GM18909 (cell line): ENCODE measurements around the gene DHX16.

ENCODE experiments used
- ATAC-seq: cut with Tn5 transposase; IDR thresholded peaks from one replicate; pipeline ENCODE4 v1.9.1; 2021; ENCODE audit warnings: mild to moderate bottlenecking; ENCODE audit not compliant: unreplicated experiment, poor library complexity

Gene DHX16

DNA sequence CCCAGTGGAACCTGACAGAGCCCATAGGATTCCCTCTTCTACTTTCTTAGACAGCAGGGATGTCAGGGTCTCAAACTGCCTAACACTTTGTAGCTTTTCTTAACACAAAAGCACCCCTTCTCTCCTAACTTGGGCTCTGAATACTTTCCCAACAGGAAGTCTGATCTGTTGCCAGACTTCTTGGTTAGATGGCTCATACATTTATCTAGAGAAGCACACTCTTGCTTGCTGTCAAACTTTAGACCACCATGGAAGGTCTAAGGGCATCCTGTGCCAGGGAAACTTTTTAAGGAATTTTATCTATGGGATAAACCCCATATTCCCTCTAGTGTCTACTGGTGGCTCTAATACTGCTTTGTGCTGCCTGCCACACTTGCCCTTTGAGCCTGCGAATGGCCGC lies 29.1 kb downstream of the DHX16 start:
- no peak for ATAC-seq

DNA sequence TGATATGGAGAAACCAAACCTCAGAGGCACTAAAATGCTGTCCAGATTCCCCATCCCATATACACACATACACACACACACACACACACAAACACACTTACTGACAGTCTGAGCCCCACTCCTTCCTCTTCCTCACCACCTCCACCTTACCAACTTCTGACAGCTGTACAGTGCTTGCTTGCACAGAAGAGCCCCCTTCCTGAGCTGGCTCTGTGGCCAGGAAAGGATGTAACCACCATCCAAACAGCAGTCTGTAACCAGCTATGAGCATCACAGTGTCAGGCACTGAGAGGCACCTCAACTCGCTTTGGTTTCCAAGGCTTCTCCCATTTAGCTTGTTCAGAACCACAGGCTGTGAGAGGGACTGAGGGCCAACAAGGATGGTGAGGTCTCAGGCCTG lies 31.8 kb downstream of the DHX16 start:
- ATAC-seq: no peak

DNA sequence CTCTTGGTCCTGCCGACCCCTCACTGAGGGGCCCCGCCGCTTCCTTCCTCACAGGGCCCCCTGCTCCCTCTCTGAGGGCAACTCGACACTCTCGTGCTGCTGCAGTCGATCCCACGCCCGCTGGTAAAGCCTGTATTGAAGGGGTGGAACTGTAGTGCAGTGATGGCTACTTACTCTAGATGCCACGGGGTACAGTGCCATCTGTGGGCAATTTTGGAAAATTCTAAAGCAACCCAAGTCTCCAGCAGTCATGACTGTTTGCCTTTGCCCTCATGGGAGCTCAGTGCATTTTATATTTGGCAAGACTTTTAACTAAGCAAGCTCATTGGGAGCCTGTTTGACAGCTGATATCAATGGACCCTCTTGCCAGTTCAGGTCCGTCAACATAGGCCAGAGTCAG lies 32.3 kb downstream of the DHX16 start:
- ATAC-seq: no peak

DNA sequence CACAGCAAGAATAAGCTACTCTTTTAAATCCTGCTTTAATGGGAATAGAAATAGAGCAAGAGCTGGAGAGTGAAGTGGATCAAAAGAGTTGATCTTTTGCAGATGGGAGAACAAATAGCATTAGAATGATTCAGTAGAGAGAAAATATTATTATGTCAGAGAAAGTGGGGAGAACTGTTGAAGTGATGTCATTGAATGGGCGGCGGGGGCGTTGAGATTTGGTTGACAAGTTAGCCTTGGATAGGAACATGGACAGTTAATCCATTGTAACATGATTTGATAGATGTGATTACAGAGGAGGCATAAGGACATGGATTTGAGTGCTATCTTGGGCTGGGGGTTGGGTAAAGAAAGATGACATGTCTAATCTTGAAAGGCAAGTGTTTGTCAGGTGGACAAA lies 37.0 kb downstream of the DHX16 start:
- no peak for ATAC-seq

DNA sequence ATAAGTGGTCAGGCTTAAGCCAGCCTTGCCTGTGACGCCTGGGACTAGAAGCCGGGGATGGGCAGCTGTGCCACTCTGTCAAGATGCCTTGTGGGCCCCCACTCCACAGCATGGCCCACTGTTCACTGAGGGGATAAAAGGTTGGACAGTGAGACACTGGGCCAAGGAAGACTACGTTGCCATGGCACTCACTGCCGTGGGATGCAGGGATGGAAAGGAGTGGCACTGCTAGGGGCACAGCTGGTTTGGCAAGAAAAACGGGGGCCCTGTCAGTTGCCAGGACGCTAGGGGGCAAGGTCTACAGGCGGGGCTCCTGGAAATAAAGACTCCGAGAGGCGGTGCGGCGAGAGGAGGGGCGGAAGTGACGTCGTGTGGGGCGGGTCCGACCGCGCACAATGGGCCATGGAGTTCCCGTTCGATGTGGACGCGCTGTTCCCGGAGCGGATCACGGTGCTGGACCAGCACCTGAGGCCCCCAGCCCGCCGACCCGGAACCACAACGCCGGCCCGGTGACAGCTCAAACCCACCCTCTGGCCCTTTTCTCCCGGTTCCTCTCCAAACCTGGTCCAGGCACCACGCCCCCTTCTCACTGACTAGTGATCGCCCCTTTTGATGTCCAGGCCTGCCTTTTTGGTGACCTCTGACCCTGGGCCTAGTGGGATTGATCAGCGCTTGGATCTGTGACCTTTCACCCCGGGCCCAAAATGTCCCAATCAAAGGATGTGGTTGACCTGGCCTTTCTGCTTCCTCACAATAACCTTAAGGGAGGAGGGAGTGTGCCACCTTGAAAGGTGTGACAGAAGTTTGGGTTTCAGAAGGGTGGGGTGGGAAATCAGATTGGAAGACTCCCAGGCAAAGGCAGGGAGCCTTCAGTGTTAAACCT lies 46.1 kb downstream of the DHX16 start, which contains the start of gene ATAT1:
Gene ATAT1, plus strand, starts transcription at position 391 of the 883 bp plus-strand sequence.
- ATAC-seq: peak; percentile 79

DNA sequence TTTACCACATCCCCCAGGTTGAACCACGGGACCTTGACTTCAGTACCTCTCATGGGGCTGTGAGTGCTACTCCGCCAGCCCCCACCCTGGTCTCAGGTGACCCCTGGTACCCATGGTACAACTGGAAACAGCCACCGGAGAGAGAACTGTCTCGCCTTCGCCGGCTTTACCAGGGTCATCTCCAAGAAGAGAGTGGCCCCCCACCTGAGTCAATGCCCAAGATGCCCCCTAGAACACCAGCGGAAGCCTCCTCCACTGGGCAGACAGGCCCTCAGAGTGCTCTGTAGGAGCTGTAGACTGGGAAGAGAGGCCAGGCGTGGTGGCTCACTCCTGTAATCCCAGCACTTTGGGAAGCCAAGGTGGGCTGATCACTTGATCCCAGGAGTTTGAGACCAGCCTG lies 47.3 kb downstream of the DHX16 start:
- no peak for ATAC-seq

DNA sequence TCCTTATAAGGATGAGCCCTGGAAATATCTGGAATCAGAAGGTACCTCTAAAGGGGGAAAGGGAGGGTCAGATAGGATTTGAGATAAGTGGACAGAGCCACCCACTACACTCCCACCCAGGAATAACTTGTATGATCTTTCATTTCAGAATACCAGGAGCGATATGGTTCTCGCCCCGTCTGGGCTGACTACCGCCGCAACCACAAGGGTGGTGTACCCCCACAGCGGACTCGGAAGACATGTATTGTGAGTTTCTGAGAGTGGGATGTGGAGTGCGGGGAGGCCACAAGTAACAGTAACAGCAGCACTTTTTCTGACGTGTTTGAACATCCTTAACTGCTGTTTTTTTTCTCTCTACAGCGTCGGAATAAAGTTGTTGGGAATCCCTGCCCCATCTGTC lies 53.2 kb downstream of the DHX16 start:
- ATAC-seq: no peak

DNA sequence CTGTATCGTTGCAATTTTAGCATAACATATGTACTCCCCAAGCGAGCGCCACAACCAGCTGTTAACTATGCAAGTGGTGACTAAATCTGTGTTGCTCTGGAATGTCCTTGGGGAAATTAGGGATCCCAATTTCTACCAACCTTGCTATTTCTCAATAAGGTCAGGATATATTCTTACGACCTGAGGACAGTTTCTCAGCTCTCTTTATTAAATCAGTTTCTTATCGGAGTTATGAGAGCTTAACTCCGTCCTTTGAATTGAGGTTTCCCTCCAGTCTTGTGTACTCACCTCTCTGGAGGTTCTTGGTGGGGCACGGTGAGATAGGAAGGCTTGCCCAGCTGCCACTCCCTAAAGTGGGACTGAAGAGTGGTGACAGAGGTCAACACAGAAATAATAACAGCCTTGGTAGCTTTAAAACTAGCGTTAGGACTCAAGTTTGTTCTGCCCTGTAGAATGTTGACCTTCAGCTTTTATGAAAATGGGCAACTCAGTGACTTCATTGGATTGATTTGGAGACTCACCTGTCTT lies 54.5 kb downstream of the DHX16 start:
- no peak for ATAC-seq

DNA sequence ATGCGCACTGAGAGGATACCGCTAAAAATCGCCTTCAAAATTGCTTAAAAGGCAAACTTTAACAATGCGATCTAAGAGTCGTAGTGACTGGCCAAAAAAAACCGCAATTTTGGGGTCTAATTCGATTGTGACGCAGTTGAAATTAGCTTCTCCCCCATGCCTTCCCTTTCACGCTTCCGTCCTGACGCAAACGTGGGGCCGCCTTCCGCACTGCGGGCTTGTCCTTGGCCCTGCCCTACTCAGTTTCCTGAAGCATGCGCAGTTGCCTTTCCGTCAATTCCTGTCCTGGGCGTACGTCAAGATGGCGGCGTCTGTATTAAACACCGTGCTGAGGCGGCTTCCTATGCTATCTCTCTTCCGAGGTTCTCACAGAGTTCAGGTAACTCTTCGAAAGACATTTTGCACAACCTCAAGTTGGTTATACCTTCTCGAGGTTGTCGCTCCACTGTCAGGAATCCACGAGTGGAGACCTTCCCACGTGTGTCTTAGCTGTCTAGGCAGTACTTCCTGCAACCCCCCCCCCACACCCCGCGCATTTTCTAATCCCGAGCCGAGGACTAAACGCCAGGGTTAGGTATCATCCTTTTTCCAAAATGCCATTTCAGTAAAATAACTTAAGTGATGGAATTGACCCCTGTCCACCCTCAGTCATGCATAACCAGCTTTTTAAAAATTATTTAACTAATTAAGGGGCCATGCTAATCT lies 55.1 kb downstream of the DHX16 start, which contains the start of gene MRPS18B:
Gene MRPS18B, plus strand, starts transcription at position 276 of the 705 bp plus-strand sequence. Its CDS starts 26 bp downstream, at position 302.
- peak; percentile 74 for ATAC-seq

DNA sequence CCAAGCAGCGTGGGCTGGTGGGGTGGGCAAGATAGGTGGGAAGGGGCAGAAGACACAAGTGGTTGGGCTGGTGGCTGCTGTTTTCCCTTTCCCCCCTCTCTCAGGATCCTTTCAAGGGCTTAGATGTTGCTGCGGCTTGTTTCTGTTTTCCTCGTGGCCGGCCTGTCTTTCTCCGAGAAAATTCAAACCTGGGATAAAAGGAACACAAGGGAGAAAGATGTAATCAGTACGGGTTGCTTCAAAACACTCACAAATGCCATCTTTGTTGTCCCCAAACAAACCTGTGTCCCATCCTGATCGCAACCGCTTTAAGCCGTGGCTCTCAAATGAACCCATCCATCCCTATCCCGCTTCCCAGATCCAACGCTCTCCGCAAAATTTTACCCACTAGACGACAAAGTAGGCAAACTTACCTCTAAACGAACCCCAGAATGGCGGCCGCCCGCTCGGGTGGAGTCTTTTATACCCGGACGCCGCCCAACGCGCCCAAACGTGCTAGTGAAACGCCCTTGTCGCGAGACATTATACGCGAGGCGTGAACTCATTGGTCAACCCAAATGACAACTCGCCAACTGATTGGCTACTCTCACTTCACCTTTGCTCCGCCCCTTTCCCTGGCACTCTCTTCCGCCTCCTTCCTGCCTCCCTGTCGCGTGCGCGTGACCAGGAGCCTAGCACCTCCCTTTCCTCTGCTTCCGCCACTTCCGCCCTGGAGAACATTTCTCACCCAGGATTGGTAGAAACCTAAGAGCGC lies 55.8 kb downstream of the DHX16 start, which contains the start of gene PPP1R10:
Gene PPP1R10, minus strand, starts transcription at position 433 of the 754 bp plus-strand sequence. CDS start 7,299 bp downstream, outside the sequence.
- ATAC-seq: peak; percentile 84

DNA sequence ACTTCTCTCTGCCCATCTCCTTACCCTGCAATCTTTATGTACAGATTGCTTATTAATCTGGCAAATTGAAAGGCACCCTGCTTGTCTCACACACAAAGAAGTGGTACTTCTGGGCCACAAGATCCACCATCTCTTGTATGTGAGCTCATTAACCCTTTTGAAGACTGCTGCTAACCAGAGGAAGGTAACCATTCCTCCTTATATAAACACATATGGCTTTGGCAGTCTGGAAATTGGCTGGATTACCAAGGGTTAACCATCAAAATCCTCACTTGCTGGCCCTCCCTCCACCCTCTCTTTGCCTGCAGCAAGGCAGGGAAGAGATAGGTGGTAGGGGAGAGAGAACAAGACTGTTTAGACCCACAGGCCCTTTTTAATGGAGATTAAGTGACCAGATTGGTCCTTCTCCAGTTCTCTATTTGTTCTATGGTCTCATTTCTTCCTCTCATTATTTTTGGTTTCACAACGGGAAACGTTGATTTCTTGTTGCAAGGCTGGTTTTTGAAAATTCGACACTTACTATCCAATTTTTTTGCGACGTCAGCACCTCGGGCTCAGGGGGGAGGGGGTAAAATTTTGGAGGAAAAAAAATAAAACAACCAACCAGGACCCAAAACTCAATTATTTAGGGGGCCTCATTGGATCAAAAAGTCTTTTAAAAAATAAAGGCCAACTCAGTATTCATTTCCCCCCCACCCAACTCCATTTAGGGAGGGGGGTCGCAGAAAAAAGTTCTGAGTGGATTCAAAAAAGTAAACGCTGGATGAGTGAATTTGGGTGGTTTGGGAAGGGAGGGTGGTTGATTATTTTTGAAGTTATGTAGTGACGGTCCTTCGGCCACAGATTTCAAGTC lies 56.6 kb downstream of the DHX16 start:
- no peak for ATAC-seq

DNA sequence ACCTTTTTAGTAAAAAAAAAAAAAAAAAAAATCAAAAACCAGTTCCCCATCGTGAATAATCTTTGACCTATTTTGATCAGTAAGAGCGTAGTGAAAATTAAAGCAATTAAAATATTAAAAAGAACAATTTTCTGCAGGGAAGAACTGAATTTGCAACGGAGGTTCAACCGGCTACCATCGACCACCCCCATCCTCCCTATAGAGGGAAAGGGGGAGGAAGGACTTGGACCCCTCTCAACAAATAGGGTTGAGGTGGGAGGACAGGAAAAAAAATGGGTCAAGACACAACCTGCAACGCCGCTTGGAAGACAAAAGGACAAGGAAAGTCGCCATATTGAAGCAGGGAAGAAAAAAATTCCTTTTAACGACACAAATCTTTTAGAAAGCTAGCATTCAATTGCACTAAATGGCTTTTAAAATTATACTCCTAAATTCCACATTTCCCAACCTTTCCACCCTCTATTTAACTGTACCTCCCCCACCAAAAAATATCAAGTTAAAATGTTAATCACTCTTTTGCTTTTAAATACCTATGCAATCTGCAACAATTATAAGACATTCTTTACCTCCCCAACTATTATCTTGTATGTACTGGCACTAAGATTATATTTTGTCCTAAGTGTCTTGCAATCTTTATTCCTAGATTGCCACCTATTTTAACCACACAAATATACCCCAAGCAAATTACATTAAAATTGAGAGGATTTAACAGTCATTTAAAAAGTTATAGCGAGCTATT lies 57.4 kb downstream of the DHX16 start:
- ATAC-seq: no peak

DNA sequence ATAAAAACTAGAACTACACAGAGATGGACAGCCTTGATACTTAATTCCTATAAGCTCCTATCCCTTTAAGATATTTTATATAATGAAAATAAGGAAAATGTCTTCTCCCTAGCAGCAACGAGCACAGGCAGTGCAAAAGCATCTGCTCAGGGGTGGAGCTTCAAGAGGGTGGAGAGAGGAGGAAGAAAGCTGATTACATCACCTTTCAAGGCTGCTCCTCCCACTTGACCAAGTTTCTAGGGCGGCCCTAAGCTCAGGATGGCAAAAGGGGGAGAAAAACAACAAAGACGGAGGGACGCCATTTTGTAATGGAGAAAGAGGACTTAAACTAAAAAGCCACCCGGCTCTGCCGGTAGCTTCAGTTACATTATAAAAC lies 58.0 kb downstream of the DHX16 start:
- peak; percentile 34 for ATAC-seq

DNA sequence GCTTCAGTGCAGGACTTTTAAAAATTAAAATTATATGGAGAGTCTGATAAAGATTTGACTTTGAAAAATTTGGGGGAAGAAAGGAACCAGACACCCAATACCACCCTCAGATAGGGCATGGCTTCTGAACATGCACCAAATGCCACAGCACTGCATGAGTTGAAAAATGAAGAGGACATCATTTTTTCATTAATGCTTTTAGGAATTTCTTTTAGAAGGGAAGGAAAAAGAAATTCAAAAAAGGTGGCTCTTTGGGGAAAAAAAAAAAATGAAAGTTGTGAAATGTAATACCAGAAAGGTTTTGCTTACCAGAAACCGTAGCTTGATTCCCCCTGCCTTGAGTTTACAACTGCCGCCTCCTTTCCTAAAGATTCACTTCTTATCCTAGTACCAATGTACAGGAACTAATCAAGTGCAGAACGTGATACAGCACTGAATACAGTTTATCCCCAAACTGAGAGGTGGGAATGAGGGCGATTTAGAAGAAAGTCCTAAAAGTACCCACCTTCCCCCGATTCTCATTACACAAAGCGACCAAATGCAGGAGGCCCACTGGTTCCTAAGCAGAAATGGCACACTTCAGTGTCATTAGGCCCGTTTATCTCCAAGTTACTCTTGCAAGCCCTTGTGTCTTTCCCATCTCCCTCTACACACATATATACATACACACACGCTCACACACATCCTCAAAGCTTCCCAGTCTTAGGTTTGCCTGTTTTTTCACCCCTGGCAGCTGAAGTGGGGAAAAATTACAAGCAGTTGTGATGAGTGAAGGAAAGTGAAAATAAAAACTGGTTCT lies 58.6 kb downstream of the DHX16 start:
- ATAC-seq: no peak

DNA sequence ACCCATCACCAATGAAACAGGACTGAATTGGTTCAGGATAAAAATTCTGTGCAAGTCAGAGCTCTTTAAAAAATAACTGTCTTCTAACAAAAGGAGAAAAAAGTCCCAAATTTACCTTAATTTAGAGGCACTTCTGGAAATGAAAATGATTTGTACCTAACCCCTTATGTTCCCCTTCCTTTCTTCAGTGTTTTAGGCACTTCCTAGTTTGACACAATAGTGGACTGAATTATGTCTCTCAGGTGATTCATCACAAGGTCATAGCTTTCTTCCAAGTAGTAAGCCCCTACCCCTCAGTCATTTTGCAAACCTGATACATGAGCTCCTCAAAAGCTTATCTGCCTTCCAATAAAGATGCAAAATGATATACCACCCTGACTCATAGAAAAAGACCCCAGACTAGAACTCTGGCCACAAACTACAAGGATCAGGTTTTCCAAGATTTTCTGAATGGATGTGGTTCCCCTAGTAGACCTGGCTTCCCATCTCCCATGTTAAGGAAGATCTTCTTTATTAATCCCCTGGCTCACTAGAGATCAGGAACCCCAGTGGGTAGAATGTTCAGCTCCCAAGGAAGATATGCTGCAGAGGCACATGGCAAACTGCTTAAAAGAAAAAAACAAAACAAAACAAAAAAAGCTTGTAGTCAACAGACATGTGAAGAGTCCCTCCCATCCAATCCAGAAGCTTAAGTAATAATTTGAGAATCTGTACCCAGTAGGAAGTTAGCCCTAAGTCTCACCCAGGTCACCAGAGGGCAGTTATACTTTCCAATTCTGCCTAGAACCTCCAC lies 59.4 kb downstream of the DHX16 start:
- ATAC-seq: no peak

DNA sequence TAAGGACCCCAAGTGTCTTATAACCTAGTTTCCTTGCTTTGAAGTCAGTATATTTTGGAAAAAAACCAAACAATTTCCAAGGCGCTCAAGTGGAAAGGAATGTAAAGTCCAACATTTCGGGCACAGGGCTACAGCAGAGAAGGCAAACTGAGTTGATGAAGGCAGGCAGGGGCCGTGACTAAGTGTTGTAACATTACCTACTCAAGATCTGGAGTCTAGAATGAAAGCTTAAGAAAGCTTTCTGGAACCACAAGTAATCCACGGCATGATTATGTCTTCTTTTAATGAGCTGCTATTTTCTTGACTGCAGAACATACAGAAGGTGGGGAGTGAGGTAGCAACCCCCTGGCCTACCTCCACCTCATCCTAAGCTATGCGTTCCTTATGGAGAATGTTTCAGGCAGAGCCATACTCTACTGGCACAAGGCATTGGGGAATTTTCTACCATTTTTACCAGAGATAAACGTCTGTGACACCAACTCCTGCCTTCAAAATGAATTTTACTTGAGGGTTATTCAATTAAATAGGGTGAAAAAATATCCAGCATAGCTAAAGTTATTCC lies 60.0 kb downstream of the DHX16 start:
- ATAC-seq: no peak

DNA sequence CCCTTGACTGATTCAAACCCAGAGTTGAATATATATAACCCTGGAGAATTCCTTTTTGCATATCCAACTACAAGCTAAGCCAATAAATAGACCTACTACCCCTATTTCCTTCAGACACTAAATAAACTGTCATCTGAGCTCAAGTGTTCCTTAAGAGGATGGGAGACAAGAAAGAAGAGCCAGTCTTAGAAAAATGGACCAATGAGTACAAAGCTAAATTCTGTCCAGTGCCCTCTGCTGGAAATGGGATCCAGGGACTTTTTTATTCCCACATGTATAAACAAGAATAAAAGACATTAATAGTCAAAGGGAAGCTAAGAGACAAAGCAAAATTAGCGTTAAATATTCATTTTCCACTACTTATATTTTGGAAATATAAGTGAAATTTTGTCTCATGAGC lies 60.6 kb downstream of the DHX16 start:
- ATAC-seq: no peak
